Measurements from ENCODE around the gene EIF1AX. TPM values are rescaled to one million over a fixed set of nuclear protein-coding genes. Genes with fewer than 3 reads are reported as not detected.

EIF1AX gene, protein sequence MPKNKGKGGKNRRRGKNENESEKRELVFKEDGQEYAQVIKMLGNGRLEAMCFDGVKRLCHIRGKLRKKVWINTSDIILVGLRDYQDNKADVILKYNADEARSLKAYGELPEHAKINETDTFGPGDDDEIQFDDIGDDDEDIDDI
- total RNA-seq = 10 to 100 TPM; 19.1 to 23.9 TPM
- polyA plus RNA-seq = 10 to 100 TPM; 21.2 to 89.0 TPM

DNA sequence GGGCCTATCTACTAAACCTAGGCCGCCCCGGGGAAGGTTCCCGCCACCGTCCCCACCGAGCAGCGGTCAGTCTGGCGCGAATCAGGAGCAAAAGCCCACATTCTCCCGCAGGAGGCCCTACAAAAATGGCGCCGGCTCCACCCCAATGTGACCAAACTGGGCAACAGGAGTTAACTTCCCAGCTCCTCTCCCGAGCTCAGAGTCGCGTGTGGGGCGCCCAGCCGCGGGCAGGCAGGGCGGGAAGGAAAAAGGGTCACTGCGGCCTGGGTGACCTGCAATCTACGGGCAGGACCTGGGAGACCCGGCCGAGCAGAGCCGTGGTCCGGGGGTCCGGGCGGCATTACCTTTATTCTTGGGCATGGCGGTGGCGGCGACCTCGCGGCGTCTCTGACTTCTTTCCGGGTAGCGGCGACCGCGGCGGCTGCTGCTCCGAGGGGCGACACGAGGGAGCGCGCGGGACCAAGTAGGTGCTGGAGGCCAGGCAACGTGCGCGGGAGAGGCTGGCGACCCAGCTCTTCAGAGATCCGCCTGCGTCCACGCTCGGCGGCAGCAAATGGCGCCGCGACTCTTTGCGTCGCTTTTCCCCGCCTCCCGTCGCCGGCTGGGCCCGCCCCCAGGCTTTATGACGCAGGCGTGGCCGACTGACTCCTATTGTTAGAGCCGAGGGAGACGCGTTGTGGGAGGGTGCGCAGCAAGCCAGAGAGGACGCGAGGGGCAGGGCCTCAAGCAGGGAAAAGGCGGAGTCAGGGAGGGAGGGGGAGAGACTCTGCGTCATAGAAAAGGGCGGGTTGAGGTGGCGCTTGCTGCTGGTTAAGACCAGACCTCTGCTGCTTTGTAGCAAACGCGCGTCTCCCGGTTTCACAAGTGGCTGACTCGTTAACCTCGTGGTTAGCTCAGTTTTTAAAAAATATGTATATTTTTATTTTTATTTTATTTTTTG is at the start of gene EIF1AX:
Gene EIF1AX (minus strand): TSS at position 558 of the 940 bp plus-strand sequence. CDS start 198 bp downstream, at position 360.
- H3K27me3 ChIP-seq (ENCODE audit: control insufficient read depth in 4 of 4, insufficient read depth in 4 of 4, low read length in 3 of 4) = no peaks in the 10 kb centered on the region
- no peaks in the 10 kb centered on the region for H3K9me3 ChIP-seq (ENCODE audit: control insufficient read depth in 4 of 4, low read length in 3 of 4)
- H3K36me3 ChIP-seq (ENCODE audit: control insufficient read depth in 4 of 4, insufficient read depth in 3 of 4, low read depth in 1 of 4, low read length in 3 of 4) = peaks cover 0 to 14% (median 5%) of the 10 kb centered on the region in 4 donors
- TF ChIP-seq SP1 (IDR thresholded peaks at IDR 0.05) (peak; percentile 86), RAD21 (IDR thresholded peaks at IDR 0.05) (no peak), HNF4A (conservative IDR thresholded peaks at IDR 0.05) (peak in 1 of 2 donors; percentile 25), RXRA (IDR thresholded peaks at IDR 0.05) (peak in 1 of 2 donors; percentile 30), ZBTB33 (IDR thresholded peaks at IDR 0.05) (no peak), YY1 (IDR thresholded peaks at IDR 0.05) (peak; percentile 91), TAF1 (conservative IDR thresholded peaks at IDR 0.05) (peak; percentile 85), JUND (IDR thresholded peaks at IDR 0.05) (peak; percentile 50 to 59), HNF4G (IDR thresholded peaks at IDR 0.05) (no peak), FOXA2 (IDR thresholded peaks at IDR 0.05) (no peak)
- TF ChIP-seq, protein P1, sequence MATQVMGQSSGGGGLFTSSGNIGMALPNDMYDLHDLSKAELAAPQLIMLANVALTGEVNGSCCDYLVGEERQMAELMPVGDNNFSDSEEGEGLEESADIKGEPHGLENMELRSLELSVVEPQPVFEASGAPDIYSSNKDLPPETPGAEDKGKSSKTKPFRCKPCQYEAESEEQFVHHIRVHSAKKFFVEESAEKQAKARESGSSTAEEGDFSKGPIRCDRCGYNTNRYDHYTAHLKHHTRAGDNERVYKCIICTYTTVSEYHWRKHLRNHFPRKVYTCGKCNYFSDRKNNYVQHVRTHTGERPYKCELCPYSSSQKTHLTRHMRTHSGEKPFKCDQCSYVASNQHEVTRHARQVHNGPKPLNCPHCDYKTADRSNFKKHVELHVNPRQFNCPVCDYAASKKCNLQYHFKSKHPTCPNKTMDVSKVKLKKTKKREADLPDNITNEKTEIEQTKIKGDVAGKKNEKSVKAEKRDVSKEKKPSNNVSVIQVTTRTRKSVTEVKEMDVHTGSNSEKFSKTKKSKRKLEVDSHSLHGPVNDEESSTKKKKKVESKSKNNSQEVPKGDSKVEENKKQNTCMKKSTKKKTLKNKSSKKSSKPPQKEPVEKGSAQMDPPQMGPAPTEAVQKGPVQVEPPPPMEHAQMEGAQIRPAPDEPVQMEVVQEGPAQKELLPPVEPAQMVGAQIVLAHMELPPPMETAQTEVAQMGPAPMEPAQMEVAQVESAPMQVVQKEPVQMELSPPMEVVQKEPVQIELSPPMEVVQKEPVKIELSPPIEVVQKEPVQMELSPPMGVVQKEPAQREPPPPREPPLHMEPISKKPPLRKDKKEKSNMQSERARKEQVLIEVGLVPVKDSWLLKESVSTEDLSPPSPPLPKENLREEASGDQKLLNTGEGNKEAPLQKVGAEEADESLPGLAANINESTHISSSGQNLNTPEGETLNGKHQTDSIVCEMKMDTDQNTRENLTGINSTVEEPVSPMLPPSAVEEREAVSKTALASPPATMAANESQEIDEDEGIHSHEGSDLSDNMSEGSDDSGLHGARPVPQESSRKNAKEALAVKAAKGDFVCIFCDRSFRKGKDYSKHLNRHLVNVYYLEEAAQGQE (IDR thresholded peaks at IDR 0.05) = peak; percentile 88
- TF ChIP-seq, protein P2, sequence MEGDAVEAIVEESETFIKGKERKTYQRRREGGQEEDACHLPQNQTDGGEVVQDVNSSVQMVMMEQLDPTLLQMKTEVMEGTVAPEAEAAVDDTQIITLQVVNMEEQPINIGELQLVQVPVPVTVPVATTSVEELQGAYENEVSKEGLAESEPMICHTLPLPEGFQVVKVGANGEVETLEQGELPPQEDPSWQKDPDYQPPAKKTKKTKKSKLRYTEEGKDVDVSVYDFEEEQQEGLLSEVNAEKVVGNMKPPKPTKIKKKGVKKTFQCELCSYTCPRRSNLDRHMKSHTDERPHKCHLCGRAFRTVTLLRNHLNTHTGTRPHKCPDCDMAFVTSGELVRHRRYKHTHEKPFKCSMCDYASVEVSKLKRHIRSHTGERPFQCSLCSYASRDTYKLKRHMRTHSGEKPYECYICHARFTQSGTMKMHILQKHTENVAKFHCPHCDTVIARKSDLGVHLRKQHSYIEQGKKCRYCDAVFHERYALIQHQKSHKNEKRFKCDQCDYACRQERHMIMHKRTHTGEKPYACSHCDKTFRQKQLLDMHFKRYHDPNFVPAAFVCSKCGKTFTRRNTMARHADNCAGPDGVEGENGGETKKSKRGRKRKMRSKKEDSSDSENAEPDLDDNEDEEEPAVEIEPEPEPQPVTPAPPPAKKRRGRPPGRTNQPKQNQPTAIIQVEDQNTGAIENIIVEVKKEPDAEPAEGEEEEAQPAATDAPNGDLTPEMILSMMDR (IDR thresholded peaks at IDR 0.05; ENCODE audit: low read depth, low read length, missing input control) = no peak
- H3K4me1 ChIP-seq (ENCODE audit: control insufficient read depth in 4 of 4, insufficient read depth in 4 of 4, low read length in 3 of 4) = peaks cover 0 to 16% (median 15%) of the 10 kb centered on the region in 4 donors
- H3K27ac ChIP-seq (ENCODE audit: low read depth in 1 of 2, low read length in 2 of 2) = peak within 1 kb of the TSS; percentile 75 to 93
- H3K4me3 ChIP-seq (ENCODE audit: low read depth in 1 of 3, low read length in 3 of 3) = peak within 1 kb of the TSS; percentile 71 to 97 (median 82)
- H3K9ac ChIP-seq (ENCODE audit: low read depth in 1 of 2, low read length in 2 of 2) = peak within 1 kb of the TSS; percentile 82 to 95
- WGBS = 5% methylated on average over 82 of the region's 82 CpGs
- peak; percentile 92 for DNase-seq (ENCODE audit: low spot score)

- Histone ChIP-seq H3K9me3 (ENCODE audit: control insufficient read depth in 4 of 4, low read length in 3 of 4) (no peaks in the 10 kb centered on the region), H3K4me1 (ENCODE audit: control insufficient read depth in 4 of 4, insufficient read depth in 4 of 4, low read length in 3 of 4) (no peaks in the 10 kb centered on the region), H3K27ac (ENCODE audit: low read depth in 1 of 2, low read length in 2 of 2) (no peak overlapping the region), H3K27me3 (ENCODE audit: control insufficient read depth in 4 of 4, insufficient read depth in 4 of 4, low read length in 3 of 4) (no peaks in the 10 kb centered on the region), H3K9ac (ENCODE audit: low read depth in 1 of 2, low read length in 2 of 2) (no peak overlapping the region), H3K36me3 (ENCODE audit: control insufficient read depth in 4 of 4, insufficient read depth in 3 of 4, low read depth in 1 of 4, low read length in 3 of 4) (peaks cover 2 to 10% (median 5%) of the 10 kb centered on the region in 4 donors), H3K4me3 (ENCODE audit: low read depth in 1 of 3, low read length in 3 of 3) (no peak overlapping the region)
- no peak for TF ChIP-seq HNF4A (conservative IDR thresholded peaks at IDR 0.05)
- DNase-seq (ENCODE audit: low spot score) = no peak
These were observed 47.5 kb upstream of the EIF1AX start for GRCh38 chrX:20189171-20189570.

Measured in liver (tissue), 9 donors.